HepG2 (cell line): ENCODE data around the gene TMCO6. TPM values are rescaled to one million over a fixed set of nuclear protein-coding genes. Genes with fewer than 3 reads are reported as not detected.

Experiments used
- HNRNPLL ChIP-seq: fragments of 200-400 bp; formaldehyde crosslinking; IDR thresholded peaks from 2 replicates; pipeline ENCODE4 v1.6.1; 2017; ENCODE audit warnings: mild to moderate bottlenecking, low read depth, low read length; ENCODE audit not compliant: poor library complexity, severe bottlenecking
- KAT8 ChIP-seq: IDR thresholded peaks from 2 replicates; pipeline ENCODE4 v1.6.1; 2016; ENCODE audit warnings: missing genetic modification reagents, missing compliant biosample characterization
- RAD21 ChIP-seq: fragments of 450-650 bp; formaldehyde crosslinking; IDR thresholded peaks from 2 replicates; pipeline ENCODE4 v1.5.0; 2020; ENCODE audit warnings: mild to moderate bottlenecking
- RFX5 ChIP-seq: IDR thresholded peaks from 2 replicates; pipeline ENCODE4 v1.6.1; 2011; ENCODE audit warnings: low read depth, low read length, improper control_type of control experiment
- SRSF4 ChIP-seq: fragments of 200-400 bp; formaldehyde crosslinking; IDR thresholded peaks from one replicate; pipeline ENCODE4 v1.6.1; 2018; ENCODE audit warnings: mild to moderate bottlenecking, low read depth, low read length, moderate library complexity; ENCODE audit not compliant: poor library complexity, severe bottlenecking
- TBL1XR1 ChIP-seq: fragments of 150-350 bp; IDR thresholded peaks from 2 replicates; pipeline ENCODE4 v1.6.1; 2014; ENCODE audit warnings: borderline replicate concordance, low read length; ENCODE audit not compliant: partially characterized antibody
- ZNF317 ChIP-seq: sonication (generic); formaldehyde crosslinking; IDR thresholded peaks from 2 replicates; pipeline ENCODE4 v1.5.0; 2020; ENCODE audit warnings: mild to moderate bottlenecking, missing genetic modification reagents
- ZNF468 ChIP-seq: sonication (generic); formaldehyde crosslinking; IDR thresholded peaks from 2 replicates; pipeline ENCODE4 v1.8.0; 2022; ENCODE audit warnings: mild to moderate bottlenecking, moderate library complexity, missing genetic modification reagents
- ZNF484 ChIP-seq: sonication (generic); formaldehyde crosslinking; IDR thresholded peaks from 2 replicates; pipeline ENCODE4 v1.5.1; 2020; ENCODE audit warnings: mild to moderate bottlenecking, low read depth, missing genetic modification reagents, borderline replicate concordance
- ZNF501 ChIP-seq: sonication (generic); formaldehyde crosslinking; IDR thresholded peaks from 2 replicates; pipeline ENCODE4 v1.5.1; 2020; ENCODE audit warnings: mild to moderate bottlenecking, moderate library complexity, missing genetic modification reagents
- ZNF552 ChIP-seq: sonication (generic); formaldehyde crosslinking; IDR thresholded peaks from 2 replicates; pipeline ENCODE4 v1.9.0; 2022; ENCODE audit warnings: missing genetic modification reagents, mild to moderate bottlenecking, borderline replicate concordance
- polyA plus RNA-seq, 8 experiments: library from polyadenylated mRNA; depleted of rRNA in 3 of 8; stranded (reverse) in 7 of 8; unstranded in 1 of 8; fragments of >200 nt; fragmentation: Illumina TruSeq in 4 of 8; extraction: Trizol in 4 of 8; gene quantifications; 2 replicates each; pipeline versions ENCODE4 v1.2.1 to v1.2.3, GENCODE V29; 2011 to 2016; ENCODE audit warnings: low read depth in 4 of 8, missing spikeins in 1 of 8, mixed read lengths in 1 of 8; ENCODE audit not compliant: insufficient read depth in 1 of 8
- total RNA-seq, 5 experiments: library from RNA; depleted of rRNA; stranded (reverse); fragments of >200 nt; fragmentation: Illumina TruSeq; extraction: Trizol; gene quantifications; 2 replicates each; pipeline ENCODE4 v1.2.3, GENCODE V29; 2016; ENCODE audit warnings: low read depth in 1 of 5
- TF ChIP-seq, protein P1 (sequence below): sonication (generic); formaldehyde crosslinking; IDR thresholded peaks from 2 replicates; pipeline ENCODE4 v1.4.0; 2020; ENCODE audit warnings: missing genetic modification reagents, mild to moderate bottlenecking, borderline replicate concordance
- TF ChIP-seq, protein P2 (sequence below): IDR thresholded peaks from 2 replicates; pipeline ENCODE4 v1.6.1; 2016; ENCODE audit warnings: low read depth, control low read depth
- TF ChIP-seq, protein P3 (sequence below): sonication (generic); formaldehyde crosslinking; IDR thresholded peaks from 2 replicates; pipeline ENCODE4 v1.8.0; 2022; ENCODE audit warnings: missing genetic modification reagents, mild to moderate bottlenecking, inconsistent platforms, borderline replicate concordance
- TF ChIP-seq, protein P4 (sequence below): sonication (generic); formaldehyde crosslinking; IDR thresholded peaks from 2 replicates; pipeline ENCODE4 v1.5.0; 2020; ENCODE audit warnings: mild to moderate bottlenecking, missing genetic modification reagents, borderline replicate concordance

The TMCO6 gene
- total and polyA plus RNA-seq, 2 of the 13 experiments (the other 11 are each of a cell fraction or from before 2014, with no cell fraction given), result 16.6 to 28.2 TPM

DNA sequence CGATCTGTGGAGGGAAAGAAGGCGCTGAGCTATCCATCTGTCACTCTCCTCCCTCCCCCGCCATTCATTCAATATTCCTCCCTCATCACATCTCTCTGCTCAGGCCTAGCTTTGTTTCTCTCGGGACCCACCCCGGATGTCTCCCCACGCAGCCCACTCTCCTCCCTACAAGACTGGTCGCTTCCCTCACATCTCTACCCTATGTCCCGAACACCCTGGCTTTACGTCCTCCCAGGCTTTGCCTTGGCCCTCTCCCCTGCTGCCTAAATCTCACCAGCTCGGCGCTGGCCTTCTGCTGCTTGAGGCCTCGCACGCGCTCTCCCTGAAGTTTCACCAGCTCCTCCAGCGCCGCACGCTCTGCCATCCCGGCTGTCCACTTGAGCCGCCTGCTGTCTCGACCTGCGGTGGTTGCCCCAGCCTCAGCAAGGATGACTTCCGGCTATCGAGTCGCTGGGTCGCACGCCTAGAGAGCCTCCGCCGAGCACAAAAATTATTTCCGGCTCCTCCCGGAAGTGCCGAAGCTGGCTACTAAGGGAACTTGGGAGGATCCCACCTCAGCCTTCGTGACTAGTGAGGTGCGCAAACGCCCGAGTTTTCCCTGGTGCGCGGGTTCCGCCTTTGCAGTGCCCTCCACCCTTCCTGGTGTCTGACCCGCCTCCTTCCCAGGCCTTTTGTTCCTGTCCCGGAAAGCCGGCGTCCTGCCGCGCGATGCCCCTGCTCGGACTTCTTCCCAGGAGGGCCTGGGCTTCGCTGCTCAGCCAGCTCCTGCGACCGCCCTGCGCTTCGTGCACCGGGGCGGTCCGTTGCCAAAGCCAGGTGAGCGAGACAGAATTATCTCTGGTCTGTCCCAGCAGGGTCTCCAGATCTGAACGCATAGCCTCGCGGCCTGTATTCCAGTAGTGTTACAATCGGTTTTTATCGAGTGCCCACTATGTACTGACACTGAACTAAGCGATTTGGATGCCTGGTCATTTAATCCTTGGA lies 52.0 kb downstream of the TMCO6 start, which contains the start of the genes HARS1 and HARS2 (continued):
- TF ChIP-seq ZNF552 (CRISPR knock-in tag) (peak; percentile 73; the same call in 1 of the 2 replicates), TBL1XR1 (peak; percentile 15), ZNF468 (CRISPR knock-in tag) (no peak), ZNF501 (CRISPR knock-in tag) (peak; percentile 98), ZNF317 (CRISPR knock-in tag) (peak; percentile 21; the same call in 1 of the 2 replicates), ZNF484 (no peak), HNRNPLL (peak; percentile 96), KAT8 (CRISPR knock-in tag) (peak; percentile 98), RAD21 (CRISPR knock-in tag) (no peak), SRSF4 (no peak), RFX5 (peak; percentile 9; the same call in 1 of the 2 replicates)
- TF ChIP-seq, protein P1, sequence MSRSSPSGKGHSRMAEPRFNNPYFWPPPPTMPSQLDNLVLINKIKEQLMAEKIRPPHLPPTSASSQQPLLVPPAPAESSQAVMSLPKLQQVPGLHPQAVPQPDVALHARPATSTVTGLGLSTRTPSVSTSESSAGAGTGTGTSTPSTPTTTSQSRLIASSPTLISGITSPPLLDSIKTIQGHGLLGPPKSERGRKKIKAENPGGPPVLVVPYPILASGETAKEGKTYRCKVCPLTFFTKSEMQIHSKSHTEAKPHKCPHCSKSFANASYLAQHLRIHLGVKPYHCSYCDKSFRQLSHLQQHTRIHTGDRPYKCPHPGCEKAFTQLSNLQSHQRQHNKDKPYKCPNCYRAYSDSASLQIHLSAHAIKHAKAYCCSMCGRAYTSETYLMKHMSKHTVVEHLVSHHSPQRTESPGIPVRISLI (CRISPR knock-in tag), result no peak; the same call in 1 of the 2 replicates
- TF ChIP-seq, protein P2, sequence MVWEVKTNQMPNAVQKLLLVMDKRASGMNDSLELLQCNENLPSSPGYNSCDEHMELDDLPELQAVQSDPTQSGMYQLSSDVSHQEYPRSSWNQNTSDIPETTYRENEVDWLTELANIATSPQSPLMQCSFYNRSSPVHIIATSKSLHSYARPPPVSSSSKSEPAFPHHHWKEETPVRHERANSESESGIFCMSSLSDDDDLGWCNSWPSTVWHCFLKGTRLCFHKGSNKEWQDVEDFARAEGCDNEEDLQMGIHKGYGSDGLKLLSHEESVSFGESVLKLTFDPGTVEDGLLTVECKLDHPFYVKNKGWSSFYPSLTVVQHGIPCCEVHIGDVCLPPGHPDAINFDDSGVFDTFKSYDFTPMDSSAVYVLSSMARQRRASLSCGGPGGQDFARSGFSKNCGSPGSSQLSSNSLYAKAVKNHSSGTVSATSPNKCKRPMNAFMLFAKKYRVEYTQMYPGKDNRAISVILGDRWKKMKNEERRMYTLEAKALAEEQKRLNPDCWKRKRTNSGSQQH (CRISPR knock-in tag), result no peak
- TF ChIP-seq, protein P3, sequence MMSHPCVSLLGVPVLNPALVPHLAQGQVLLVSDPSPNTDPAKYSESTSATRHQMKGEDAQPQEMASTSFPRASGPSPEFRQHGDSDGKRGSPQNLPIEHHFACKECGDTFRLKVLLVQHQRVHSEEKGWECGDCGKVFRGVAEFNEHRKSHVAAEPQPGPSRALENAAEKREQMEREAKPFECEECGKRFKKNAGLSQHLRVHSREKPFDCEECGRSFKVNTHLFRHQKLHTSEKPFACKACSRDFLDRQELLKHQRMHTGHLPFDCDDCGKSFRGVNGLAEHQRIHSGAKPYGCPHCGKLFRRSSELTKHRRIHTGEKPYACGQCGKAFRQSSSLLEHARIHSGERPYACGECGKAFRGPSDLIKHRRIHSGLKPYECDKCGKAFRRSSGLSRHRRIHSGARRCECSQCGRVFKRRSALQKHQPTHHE, result peak; percentile 94
- TF ChIP-seq, protein P4, sequence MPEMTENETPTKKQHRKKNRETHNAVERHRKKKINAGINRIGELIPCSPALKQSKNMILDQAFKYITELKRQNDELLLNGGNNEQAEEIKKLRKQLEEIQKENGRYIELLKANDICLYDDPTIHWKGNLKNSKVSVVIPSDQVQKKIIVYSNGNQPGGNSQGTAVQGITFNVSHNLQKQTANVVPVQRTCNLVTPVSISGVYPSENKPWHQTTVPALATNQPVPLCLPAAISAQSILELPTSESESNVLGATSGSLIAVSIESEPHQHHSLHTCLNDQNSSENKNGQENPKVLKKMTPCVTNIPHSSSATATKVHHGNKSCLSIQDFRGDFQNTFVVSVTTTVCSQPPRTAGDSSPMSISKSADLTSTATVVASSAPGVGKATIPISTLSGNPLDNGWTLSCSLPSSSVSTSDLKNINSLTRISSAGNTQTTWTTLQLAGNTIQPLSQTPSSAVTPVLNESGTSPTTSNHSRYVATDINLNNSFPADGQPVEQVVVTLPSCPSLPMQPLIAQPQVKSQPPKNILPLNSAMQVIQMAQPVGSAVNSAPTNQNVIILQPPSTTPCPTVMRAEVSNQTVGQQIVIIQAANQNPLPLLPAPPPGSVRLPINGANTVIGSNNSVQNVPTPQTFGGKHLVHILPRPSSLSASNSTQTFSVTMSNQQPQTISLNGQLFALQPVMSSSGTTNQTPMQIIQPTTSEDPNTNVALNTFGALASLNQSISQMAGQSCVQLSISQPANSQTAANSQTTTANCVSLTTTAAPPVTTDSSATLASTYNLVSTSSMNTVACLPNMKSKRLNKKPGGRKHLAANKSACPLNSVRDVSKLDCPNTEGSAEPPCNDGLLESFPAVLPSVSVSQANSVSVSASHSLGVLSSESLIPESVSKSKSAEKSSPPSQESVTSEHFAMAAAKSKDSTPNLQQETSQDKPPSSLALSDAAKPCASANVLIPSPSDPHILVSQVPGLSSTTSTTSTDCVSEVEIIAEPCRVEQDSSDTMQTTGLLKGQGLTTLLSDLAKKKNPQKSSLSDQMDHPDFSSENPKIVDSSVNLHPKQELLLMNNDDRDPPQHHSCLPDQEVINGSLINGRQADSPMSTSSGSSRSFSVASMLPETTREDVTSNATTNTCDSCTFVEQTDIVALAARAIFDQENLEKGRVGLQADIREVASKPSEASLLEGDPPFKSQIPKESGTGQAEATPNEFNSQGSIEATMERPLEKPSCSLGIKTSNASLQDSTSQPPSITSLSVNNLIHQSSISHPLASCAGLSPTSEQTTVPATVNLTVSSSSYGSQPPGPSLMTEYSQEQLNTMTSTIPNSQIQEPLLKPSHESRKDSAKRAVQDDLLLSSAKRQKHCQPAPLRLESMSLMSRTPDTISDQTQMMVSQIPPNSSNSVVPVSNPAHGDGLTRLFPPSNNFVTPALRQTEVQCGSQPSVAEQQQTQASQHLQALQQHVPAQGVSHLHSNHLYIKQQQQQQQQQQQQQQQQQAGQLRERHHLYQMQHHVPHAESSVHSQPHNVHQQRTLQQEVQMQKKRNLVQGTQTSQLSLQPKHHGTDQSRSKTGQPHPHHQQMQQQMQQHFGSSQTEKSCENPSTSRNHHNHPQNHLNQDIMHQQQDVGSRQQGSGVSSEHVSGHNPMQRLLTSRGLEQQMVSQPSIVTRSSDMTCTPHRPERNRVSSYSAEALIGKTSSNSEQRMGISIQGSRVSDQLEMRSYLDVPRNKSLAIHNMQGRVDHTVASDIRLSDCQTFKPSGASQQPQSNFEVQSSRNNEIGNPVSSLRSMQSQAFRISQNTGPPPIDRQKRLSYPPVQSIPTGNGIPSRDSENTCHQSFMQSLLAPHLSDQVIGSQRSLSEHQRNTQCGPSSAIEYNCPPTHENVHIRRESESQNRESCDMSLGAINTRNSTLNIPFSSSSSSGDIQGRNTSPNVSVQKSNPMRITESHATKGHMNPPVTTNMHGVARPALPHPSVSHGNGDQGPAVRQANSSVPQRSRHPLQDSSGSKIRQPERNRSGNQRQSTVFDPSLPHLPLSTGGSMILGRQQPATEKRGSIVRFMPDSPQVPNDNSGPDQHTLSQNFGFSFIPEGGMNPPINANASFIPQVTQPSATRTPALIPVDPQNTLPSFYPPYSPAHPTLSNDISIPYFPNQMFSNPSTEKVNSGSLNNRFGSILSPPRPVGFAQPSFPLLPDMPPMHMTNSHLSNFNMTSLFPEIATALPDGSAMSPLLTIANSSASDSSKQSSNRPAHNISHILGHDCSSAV (CRISPR knock-in tag), result peak; percentile 86; the same call in 1 of the 2 replicates
